NCI-H128 (cell line): ENCODE measurements around the gene XIRP1.

Experiments used
- DNase-seq: peaks from one replicate; lab custom pipeline; 2025; ENCODE audit not compliant: unreplicated experiment; lab: John Stamatoyannopoulos, UW

The XIRP1 gene

DNA sequence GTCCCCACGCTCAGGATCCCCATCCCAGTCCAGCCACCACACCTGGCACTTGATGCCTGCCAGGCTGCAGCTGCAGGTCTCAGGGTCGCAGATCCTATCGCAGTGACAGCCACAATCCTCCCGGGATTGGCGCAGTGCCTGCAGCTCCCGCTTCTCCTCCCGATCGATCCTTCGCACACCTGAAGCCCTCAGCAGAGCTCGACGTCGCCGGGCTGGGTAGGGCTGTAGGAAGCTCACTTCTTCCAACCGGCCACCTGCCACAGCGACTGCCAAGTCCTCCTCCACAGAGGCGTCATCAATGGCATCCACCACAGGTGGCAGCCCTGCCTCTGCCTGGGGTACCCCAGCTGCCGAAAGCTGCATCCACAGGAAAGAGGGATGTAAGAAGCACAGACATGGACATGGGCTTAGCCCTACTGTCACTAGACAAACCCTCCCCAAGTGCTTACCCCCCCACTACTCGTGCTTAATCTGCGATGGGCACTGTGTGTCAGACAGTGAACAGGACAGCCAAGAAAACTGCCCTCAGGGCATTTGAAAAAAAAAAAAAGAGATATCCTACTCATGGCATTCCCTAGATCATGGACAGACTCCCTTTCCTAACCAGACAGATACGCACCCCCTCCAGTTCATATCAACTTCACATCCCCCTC is 48.2 kb downstream of the XIRP1 start:
- DNase-seq = no peak

DNA sequence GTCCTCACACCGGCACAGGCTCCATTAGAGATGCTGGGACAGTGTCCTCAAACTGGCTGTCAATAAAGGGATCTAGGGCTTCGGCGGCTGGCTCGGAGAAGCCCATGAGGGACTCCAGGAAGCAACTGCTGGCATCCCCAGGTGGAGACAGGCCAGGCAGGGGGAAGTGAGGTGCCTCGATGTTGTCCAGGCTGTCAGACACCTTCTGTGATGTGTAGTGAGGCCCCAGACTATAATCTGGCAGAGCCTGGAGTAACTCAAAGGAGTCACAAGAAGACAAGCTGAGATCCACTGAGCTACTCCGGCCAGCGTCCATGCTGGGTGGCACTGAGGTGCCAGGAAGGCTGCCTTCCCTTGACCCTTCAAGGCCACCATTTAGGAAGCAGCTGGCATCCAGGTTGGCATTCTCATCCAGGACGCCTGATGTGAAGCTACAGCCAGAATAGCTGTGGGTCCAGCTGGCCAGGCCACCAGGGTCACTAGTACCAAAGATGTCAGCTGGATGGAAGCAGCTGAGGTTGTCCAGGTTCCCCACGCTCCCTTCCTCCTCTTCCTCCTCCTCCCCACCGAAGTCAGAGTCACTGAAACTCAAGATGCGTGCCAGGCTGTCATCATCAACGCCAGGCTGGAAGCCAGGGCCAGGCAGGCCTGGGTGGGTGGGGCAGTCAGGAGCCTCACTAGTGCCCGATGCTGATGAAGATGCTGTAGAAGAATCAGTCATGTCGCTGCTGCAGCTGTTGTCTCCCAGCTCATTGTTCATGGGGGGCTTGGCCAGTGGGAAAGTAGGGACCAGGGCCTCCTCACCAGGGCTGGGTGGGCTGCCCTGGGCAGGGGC is 49.1 kb downstream of the XIRP1 start:
- no peak for DNase-seq

- no peak for DNase-seq
Observed at GRCh38 chr3:39142067-39142466, 50.3 kb downstream of the XIRP1 start.

GRCh38 chr3:39141171-39141995 is 51.0 kb downstream of the XIRP1 start:
- no peak for DNase-seq

GRCh38 chr3:39140341-39140971 is 51.9 kb downstream of the XIRP1 start:
- DNase-seq = no peak

- DNase-seq = no peak
Observed at GRCh38 chr3:39139442-39139841, 53.0 kb downstream of the XIRP1 start.

DNA sequence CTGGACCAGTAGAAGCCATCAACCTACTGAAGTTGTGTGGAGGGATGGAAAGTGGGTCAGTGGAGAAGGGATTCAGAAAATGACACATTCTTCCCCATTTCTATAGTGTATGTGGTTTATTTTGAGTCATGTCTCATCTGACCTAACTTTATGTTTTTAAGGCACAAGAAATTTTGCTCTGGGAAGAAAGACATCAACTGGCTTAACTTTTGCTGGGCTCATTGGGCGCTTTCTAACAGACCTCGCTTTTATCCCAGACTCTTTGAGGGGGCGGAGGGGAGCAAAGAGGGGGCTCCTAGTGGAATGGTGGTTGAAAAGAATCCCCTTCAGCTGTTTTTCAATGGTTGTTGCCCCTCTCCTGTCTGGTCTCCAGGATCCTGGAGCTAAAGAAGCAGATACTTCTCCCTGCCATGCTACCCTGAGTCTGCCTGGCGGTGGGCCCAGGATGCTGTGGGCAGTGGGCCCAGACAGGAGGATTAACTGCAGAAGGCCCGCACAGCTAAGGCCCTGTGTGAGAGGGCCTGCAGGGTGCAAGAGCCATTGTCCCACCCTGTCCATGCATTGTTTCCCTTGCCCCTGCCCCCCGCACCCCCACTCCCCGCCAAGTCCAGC is 53.5 kb downstream of the XIRP1 start:
- no peak for DNase-seq

DNA sequence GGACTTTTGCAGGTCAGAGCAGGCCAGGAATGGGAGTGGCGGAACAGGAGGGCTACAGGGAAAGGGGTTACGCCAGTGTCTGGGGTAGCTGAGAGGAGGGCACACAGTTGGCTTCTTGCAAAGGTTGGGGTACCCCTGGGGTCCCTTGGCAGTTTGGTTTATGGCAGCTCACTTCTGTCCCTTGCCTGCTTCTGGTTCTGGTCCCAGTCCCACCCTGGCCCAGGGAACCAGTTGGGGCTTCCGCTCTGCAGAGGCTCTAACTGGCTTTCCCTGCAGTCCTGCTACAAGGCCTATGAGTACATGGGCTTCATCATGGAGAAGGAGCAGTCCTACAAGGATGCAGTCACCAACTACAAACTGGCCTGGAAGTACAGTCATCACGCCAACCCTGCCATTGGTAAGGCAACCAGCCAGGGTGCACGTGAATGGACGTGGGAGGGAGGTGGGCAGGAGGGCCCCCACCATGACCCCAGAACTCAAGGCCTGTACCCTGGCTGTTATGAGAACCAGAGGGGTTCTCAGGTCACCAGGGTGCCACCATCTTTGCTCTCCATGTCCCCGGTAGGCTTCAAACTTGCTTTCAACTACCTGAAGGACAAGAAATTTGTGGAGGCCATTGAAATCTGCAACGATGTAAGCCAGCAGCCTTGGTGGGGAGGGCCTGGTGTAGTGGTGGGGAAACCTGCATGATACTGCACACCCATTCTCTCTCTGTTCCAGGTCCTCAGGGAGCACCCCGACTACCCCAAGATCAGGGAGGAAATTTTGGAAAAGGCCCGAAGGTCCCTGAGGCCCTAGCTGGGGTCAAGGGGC is 54.2 kb downstream of the XIRP1 start:
- no peak for DNase-seq

- no peak for DNase-seq
Observed at GRCh38 chr3:39137435-39137936, 54.9 kb downstream of the XIRP1 start.

- DNase-seq = no peak
Observed at GRCh38 chr3:39136533-39137434, 55.6 kb downstream of the XIRP1 start.

DNA sequence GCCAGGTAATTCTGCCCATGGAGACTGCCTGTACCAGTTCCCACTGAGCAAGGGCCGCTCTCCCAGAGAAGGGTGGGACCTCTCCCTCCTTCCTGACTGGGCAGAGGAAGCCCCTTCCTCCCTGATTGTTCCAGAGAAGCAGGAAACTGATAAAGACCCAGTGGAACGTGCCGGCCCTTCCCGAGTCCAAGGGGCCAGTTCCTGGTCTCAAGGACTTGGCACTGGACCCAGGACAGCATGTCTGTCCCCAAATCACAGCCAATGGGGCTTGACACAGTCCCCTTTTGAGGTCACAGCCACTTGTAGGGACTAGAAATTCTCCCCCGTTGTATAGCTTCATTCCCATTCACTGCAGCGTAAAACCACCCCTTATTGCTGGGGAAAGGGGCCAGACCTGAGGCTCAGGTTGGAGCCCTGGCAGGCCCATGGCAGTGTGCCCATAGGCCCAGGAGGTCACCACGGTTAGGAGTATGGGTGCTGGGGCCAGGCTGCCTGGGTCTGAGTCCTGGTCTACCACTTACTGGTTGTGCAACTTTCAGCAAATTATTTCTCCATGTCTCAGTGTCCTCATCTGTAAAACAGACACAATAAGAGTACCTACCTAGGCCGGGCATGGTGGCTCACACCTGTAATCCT is 57.1 kb downstream of the XIRP1 start:
- no peak for DNase-seq

- no peak for DNase-seq
Observed at GRCh38 chr3:39134305-39134704, 58.1 kb downstream of the XIRP1 start.

GRCh38 chr3:39133822-39134221 is 58.6 kb downstream of the XIRP1 start:
- no peak for DNase-seq
